ACHN (cell line): ENCODE results near the gene ADARB1.

Experiments used
- DNase-seq: peaks from one replicate; pipeline ENCODE4 v3.0.0-alpha.2; 2015
- in situ Hi-C: cut with HindIII; loops from 2 replicates; pipeline ENCODE4 v1.10.0; 2017; ENCODE audit warnings: low sequenced_read_pairs, low pct_ligation_motif_present, low pct_unique_long_range_greater_than_20kb

ADARB1 gene

GRCh38 chr21:45051580-45052434, 22.6 kb upstream of the ADARB1 start:
- in situ Hi-C loops, result no loop called here
- no peak for DNase-seq

GRCh38 chr21:45052960-45053359, 21.4 kb upstream of the ADARB1 start:
- no peak for DNase-seq
- in situ Hi-C loops, result no loop called here

- in situ Hi-C loops, result no loop called here
- DNase-seq, result no peak
Measured at GRCh38 chr21:45053561-45054226, 20.7 kb upstream of the ADARB1 start.

GRCh38 chr21:45054227-45054926, 20.0 kb upstream of the ADARB1 start:
- no peak for DNase-seq
- in situ Hi-C loops, result no loop called here

- in situ Hi-C loops, result no loop called here
- no peak for DNase-seq
Measured at GRCh38 chr21:45054927-45055612, 19.3 kb upstream of the ADARB1 start.

GRCh38 chr21:45055861-45056260, 18.5 kb upstream of the ADARB1 start:
- in situ Hi-C loops, result no loop called here
- no peak for DNase-seq

GRCh38 chr21:45056296-45056904, 18.0 kb upstream of the ADARB1 start:
- DNase-seq, result no peak
- in situ Hi-C loops, result no loop called here

GRCh38 chr21:45056917-45057560, 17.3 kb upstream of the ADARB1 start:
- DNase-seq, result no peak
- in situ Hi-C loops, result no loop called here

- in situ Hi-C loops, result no loop called here
- DNase-seq, result no peak
Measured at GRCh38 chr21:45057886-45058285, 16.5 kb upstream of the ADARB1 start.

- in situ Hi-C loops, result no loop called here
- DNase-seq, result no peak
Measured at GRCh38 chr21:45059121-45059520, 15.3 kb upstream of the ADARB1 start.

- no peak for DNase-seq
- in situ Hi-C loops, result no loop called here
Measured at GRCh38 chr21:45060089-45060488, 14.3 kb upstream of the ADARB1 start.

GRCh38 chr21:45060675-45061311, 13.6 kb upstream of the ADARB1 start:
- in situ Hi-C loops, result no loop called here
- no peak for DNase-seq

- DNase-seq, result no peak
Measured at GRCh38 chr21:45064091-45064490, 10.3 kb upstream of the ADARB1 start.

GRCh38 chr21:45064618-45065399, 9.6 kb upstream of the ADARB1 start:
- in situ Hi-C loops, result no loop called here

More at GRCh38 chr21:45064091-45064490, 10.3 kb upstream of the ADARB1 start:
- in situ Hi-C loops, result no loop called here

GRCh38 chr21:45067462-45068285, 6.7 kb upstream of the ADARB1 start:
- in situ Hi-C loops, result no loop called here
- DNase-seq, result no peak

More at GRCh38 chr21:45064618-45065399, 9.6 kb upstream of the ADARB1 start:
- DNase-seq, result no peak

- in situ Hi-C loops, result no loop called here
Measured at GRCh38 chr21:45069085-45069484, 5.3 kb upstream of the ADARB1 start.

More at GRCh38 chr21:45069085-45069484, 5.3 kb upstream of the ADARB1 start:
- DNase-seq, result no peak
